Sigmoid colon (tissue), 7 donors: ENCODE data around the gene HPS3. TPM values are rescaled to one million over a fixed set of nuclear protein-coding genes. Genes with fewer than 3 reads are reported as not detected.

Source experiments
- DNase-seq: peaks from one replicate; pipeline ENCODE4 v3.0.0-alpha.2; 2019
- H3K27ac ChIP-seq, 4 donors: fragments of 200-600 bp; sonication (generic); one replicate each; pipeline ENCODE4 v1.5.1; 2016 to 2019; ENCODE audit warnings: mild to moderate bottlenecking in 1 of 4
- H3K27me3 ChIP-seq, 3 donors: fragments of 200-600 bp; sonication (generic); one replicate each; pipeline ENCODE4 v1.5.1; 2019; ENCODE audit warnings: mild to moderate bottlenecking in 1 of 3
- H3K36me3 ChIP-seq, 4 donors: fragments of 200-600 bp; sonication (generic); one replicate each; pipeline ENCODE4 v1.5.1; 2016 to 2019
- H3K4me1 ChIP-seq, 4 donors: fragments of 200-600 bp; sonication (generic); one replicate each; pipeline ENCODE4 v1.5.1; 2017 to 2019
- H3K4me3 ChIP-seq, 4 donors: fragments of 200-600 bp; sonication (generic); one replicate each; pipeline ENCODE4 v1.5.1; 2017 to 2019; ENCODE audit warnings: mild to moderate bottlenecking in 2 of 4, moderate library complexity in 1 of 4
- H3K9me3 ChIP-seq, 4 donors: fragments of 200-600 bp in 3 of 4; sonication (generic) in 3 of 4; one replicate each; pipeline versions ENCODE4 v1.5.1 to v1.6.1; 2013 to 2019
- CTCF ChIP-seq, 4 experiments: fragments of 450-650 bp in 3 of 4; fragments of 200-600 bp in 1 of 4; IDR thresholded peaks; one replicate each; pipeline ENCODE4 v1.5.1; 2016 to 2019; ENCODE audit warnings: antibody characterized with exemption in 4 of 4, mild to moderate bottlenecking in 3 of 4, moderate library complexity in 2 of 4
- EP300 ChIP-seq, 4 donors: sonication (generic); formaldehyde crosslinking; IDR thresholded peaks; one replicate each; pipeline ENCODE4 v1.6.1; 2017; ENCODE audit warnings: antibody characterized with exemption in 4 of 4
- POLR2A ChIP-seq, 2 donors: fragments of 450-650 bp; IDR thresholded peaks; one replicate each; pipeline ENCODE4 v1.6.1; 2016; ENCODE audit warnings: antibody characterized with exemption in 2 of 2, mild to moderate bottlenecking in 2 of 2, moderate library complexity in 2 of 2
- POLR2AphosphoS5 ChIP-seq, 4 donors: sonication (generic); formaldehyde crosslinking; IDR thresholded peaks; one replicate each; pipeline ENCODE4 v1.6.1; 2017; ENCODE audit warnings: antibody characterized with exemption in 4 of 4
- WGBS, 2 donors: extraction: QIAGEN DNeasy Blood & Tissue Kit; methylation state at CpG; one replicate each; pipeline ENCODE4 v1.1.7; 2013; 5-methylcytosine and 5-hydroxymethylcytosine counted together
- intact Hi-C: fragments of 100-400 bp; cut with DNase I; formaldehyde crosslinking; loops from one replicate; pipeline ENCODE4 v1.15.1; 2023
- polyA plus RNA-seq, 3 donors: library from polyadenylated mRNA; stranded (reverse); fragments of 200-250 nt; gene quantifications; one replicate each; pipeline ENCODE4 v1.2.3, GENCODE V29; 2013
- total RNA-seq, 4 donors: library from RNA; depleted of rRNA; stranded (reverse); fragments of >200 nt; gene quantifications; one replicate each; pipeline ENCODE4 v1.1.0, GENCODE V29; 2016
- donor health status: healthy with polysubstance abuse.
- donor health status: Bipolar disorder and iron deficiency.
- donor health status: healthy.

The HPS3 gene
- total and polyA plus RNA-seq, 7 donors: 7.8 to 25.3 (median 14.8) TPM

DNA sequence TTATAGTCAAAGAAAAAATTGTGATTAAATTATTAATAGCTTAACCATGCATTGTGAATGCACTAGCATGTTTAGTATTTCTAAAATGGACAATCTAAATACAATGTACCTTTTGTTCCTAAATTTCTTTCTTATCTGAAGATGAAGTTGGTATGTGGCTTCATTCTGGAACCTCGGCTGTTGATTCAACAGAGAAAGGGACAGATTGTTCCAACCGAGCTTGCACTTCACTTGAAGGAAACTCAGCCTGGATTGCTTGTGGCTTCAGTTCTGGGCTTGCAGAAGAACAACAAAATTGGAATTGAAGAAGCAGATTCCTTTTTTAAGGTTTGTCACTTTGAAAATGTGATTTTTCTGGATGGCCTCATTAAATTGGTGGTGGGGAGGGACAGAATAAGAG is 32.6 kb downstream of the HPS3 start:
- H3K36me3 ChIP-seq: peaks cover 0 to 91% (median 10%) of the 10 kb centered on the region in 4 donors
- H3K27ac ChIP-seq: no peak overlapping the region
- 91 to 95% methylated on average over 2 of the region's 2 CpGs for WGBS, 2 donors
- no peaks in the 10 kb centered on the region for H3K9me3 ChIP-seq
- no peaks in the 10 kb centered on the region for H3K27me3 ChIP-seq
- no peak overlapping the region for H3K4me3 ChIP-seq
- intact Hi-C loops: no loop called here
- DNase-seq: no peak
- peaks cover 0 to 6% (median 0%) of the 10 kb centered on the region in 4 donors for H3K4me1 ChIP-seq
- no peak for TF ChIP-seq POLR2AphosphoS5 (IDR thresholded peaks at IDR 0.05)
- no peak for TF ChIP-seq POLR2A (IDR thresholded peaks at IDR 0.05)
- TF ChIP-seq CTCF (IDR thresholded peaks at IDR 0.05): no peak
- no peak for TF ChIP-seq EP300 (IDR thresholded peaks at IDR 0.05)

DNA sequence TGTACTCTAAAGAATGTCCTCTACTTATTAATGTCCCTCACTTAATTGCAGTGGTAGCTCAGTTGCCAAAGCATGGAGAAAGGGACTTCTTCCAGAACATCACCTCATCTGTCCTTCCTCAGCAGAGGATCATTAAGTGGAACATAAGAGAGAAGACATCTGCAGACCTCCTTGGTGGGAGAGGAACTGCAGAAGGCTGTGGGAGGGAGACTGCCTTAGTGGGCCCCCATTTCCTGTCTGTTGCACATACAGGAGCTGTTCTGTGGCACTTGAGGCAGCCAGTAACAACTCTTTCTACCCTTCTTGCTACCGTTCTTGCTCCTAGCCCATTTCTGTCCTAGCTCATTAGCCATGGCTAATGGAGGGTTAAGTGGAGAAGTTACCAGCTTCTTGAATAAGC is 33.6 kb downstream of the HPS3 start:
- Histone ChIP-seq H3K27me3 (no peaks in the 10 kb centered on the region), H3K4me1 (peaks cover 0 to 6% (median 0%) of the 10 kb centered on the region in 4 donors), H3K4me3 (no peak overlapping the region), H3K9me3 (no peaks in the 10 kb centered on the region), H3K27ac (no peak overlapping the region), H3K36me3 (peaks cover 0 to 91% (median 7%) of the 10 kb centered on the region in 4 donors)
- WGBS, 2 donors: 46 to 82% methylated on average over 1 of the region's 1 CpG
- intact Hi-C loops: no loop called here
- no peak for TF ChIP-seq POLR2A (IDR thresholded peaks at IDR 0.05)
- no peak for TF ChIP-seq POLR2AphosphoS5 (IDR thresholded peaks at IDR 0.05)
- TF ChIP-seq EP300 (IDR thresholded peaks at IDR 0.05): no peak
- TF ChIP-seq CTCF (IDR thresholded peaks at IDR 0.05): no peak
- no peak for DNase-seq

- TF ChIP-seq CTCF (IDR thresholded peaks at IDR 0.05): no peak
- TF ChIP-seq POLR2AphosphoS5 (IDR thresholded peaks at IDR 0.05): no peak
- TF ChIP-seq POLR2A (IDR thresholded peaks at IDR 0.05): no peak
- 91 to 92% methylated on average over 2 of the region's 2 CpGs for WGBS, 2 donors
- Histone ChIP-seq H3K4me3 (no peak overlapping the region), H3K36me3 (peaks cover 0 to 86% (median 9%) of the 10 kb centered on the region in 4 donors), H3K9me3 (no peaks in the 10 kb centered on the region), H3K27me3 (no peaks in the 10 kb centered on the region), H3K27ac (no peak overlapping the region), H3K4me1 (peaks cover 0 to 10% (median 6%) of the 10 kb centered on the region in 4 donors)
- DNase-seq: no peak
- intact Hi-C loops: no loop called here
Observed at GRCh38 chr3:149167898-149168297, 38.5 kb downstream of the HPS3 start.

GRCh38 chr3:149170672-149171071 is 41.2 kb downstream of the HPS3 start:
- TF ChIP-seq CTCF (IDR thresholded peaks at IDR 0.05): no peak
- no peak for TF ChIP-seq EP300 (IDR thresholded peaks at IDR 0.05)
- TF ChIP-seq POLR2AphosphoS5 (IDR thresholded peaks at IDR 0.05): no peak
- no peak for TF ChIP-seq POLR2A (IDR thresholded peaks at IDR 0.05)
- Histone ChIP-seq H3K27me3 (no peaks in the 10 kb centered on the region), H3K27ac (peak overlapping the region in 1 of 4 donors; percentile 5), H3K36me3 (peaks cover 0 to 71% (median 7%) of the 10 kb centered on the region in 4 donors), H3K4me1 (peaks cover 0 to 15% (median 12%) of the 10 kb centered on the region in 4 donors), H3K9me3 (no peaks in the 10 kb centered on the region), H3K4me3 (no peak overlapping the region)
- intact Hi-C loops: no loop called here
- DNase-seq: no peak
- 95 to 96% methylated on average over 7 of the region's 7 CpGs for WGBS, 2 donors

DNA sequence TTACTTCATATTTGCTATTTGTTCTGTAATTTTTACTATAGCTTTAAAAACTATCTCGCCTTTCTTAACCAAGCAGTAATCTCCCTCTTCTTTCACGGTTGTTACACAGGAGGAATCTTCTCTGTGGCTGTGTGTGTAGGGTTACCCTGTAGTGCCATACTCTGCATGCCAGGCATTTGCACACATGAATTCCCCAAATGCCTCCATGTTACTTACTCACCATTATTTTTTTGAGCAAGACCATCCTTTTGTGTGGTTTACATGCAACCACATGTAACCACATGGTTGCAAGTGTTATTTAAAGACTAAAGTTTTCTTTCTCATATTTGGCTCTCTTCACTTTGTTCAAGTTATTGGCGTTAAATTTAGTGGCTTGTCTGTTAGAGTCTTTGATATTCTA is 45.5 kb downstream of the HPS3 start:
- Histone ChIP-seq H3K9me3 (no peaks in the 10 kb centered on the region), H3K4me1 (peaks cover 0 to 29% (median 11%) of the 10 kb centered on the region in 4 donors), H3K27me3 (no peaks in the 10 kb centered on the region), H3K4me3 (no peak overlapping the region), H3K36me3 (peaks cover 0 to 41% (median 3%) of the 10 kb centered on the region in 4 donors), H3K27ac (no peak overlapping the region)
- no peak for DNase-seq
- no peak for TF ChIP-seq POLR2A (IDR thresholded peaks at IDR 0.05)
- 67 to 96% methylated on average over 3 of the region's 3 CpGs for WGBS, 2 donors
- intact Hi-C loops: no loop called here
